CD4-positive, alpha-beta T cell treated with Interleukin-4 for 1 hour (primary cell): ENCODE results near the gene PLCL1.
"Not testable (repeated sequence)": the region's sequence is repeated elsewhere in the genome, so short reads cannot be mapped to it uniquely, and the experiment has no call there.

ENCODE experiments used
- DNase-seq, 2 donors: peaks; one replicate each; pipeline ENCODE4 v3.0.0-alpha.2; 2020 to 2022

The PLCL1 gene

GRCh38 chr2:198008230-198008629, 203.8 kb downstream of the PLCL1 start:
- no peak for DNase-seq

DNA sequence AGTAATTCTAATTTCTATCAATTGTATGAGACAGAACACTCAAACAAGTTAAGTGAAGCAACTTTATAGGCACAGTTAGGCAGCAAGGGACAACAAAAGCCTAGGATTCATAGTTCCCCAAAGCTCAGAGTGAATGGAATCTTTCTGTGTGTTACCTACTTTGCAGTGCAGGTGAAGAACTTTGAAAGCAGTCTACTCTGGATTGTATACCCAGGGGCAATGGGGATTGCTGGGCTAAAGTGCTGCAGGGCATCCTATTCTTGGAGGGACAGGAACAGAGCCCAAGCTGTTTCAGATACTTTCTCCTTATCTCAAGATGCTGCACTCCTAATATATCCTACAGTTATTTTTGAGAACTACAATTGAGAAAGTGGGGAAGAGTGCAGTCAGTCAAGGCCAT, 207.6 kb downstream of the PLCL1 start:
- no peak for DNase-seq

DNA sequence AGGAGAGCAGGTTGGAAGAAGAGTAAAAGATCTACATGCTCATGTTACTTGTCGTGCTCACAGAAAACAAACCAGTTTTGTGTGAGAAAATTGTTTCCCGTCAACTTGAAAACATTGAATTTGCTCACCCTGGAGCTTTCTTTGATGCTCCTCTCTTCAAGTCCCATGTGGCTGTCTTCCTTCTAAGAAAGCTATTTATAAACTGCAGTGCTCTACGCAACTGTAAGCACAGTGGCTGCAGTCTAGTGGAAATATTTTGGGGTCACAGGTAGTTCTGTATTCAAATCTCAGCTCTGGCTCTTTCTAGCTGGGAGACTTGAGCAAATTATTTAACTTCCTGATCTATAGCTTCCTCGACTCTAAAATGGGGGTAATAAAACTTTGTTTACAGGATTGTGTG, 211.8 kb downstream of the PLCL1 start:
- no peak for DNase-seq

GRCh38 chr2:198017068-198017467, 212.7 kb downstream of the PLCL1 start:
- DNase-seq: no peak

DNA sequence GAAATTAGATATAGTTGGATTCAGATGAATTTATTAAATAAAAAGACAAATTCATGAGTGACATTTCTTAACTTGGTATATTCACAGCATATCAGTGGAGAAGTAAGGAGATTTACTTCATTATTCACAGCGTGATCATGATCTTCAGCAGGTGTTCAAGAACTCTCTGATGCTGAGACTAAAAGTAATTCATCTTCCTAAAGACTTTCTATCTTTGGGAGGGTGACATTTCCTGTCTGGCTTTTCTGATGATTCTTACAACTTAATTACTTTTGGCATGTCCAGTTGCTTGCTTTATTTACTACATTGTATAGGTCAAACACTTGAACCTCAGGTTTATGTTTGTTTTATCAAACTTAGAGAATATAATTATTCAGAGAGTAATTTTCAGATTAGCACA, 224.6 kb downstream of the PLCL1 start:
- no peak for DNase-seq

- DNase-seq: not testable (repeated sequence)
These were observed 225.2 kb downstream of the PLCL1 start for GRCh38 chr2:198029576-198029975.

DNA sequence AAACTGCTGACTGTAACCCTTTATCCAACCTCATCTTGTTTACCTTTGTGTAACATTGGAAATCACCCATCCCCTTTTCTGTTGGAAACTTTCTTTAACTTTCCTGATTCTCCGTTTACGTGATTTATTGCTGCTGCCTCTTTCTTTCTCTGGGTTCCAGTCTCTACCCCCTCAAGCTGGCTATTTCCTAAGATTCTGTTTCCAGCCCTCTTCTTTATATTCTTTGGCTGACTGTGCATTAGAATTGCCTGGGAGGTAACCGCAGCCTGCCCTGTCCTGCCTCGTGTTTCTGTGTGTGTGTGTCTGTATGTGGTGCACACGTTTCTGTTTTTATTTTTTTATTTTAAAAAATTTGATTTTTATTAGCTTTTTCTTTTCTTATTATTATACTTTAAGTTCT, 229.2 kb downstream of the PLCL1 start:
- DNase-seq: no peak

DNA sequence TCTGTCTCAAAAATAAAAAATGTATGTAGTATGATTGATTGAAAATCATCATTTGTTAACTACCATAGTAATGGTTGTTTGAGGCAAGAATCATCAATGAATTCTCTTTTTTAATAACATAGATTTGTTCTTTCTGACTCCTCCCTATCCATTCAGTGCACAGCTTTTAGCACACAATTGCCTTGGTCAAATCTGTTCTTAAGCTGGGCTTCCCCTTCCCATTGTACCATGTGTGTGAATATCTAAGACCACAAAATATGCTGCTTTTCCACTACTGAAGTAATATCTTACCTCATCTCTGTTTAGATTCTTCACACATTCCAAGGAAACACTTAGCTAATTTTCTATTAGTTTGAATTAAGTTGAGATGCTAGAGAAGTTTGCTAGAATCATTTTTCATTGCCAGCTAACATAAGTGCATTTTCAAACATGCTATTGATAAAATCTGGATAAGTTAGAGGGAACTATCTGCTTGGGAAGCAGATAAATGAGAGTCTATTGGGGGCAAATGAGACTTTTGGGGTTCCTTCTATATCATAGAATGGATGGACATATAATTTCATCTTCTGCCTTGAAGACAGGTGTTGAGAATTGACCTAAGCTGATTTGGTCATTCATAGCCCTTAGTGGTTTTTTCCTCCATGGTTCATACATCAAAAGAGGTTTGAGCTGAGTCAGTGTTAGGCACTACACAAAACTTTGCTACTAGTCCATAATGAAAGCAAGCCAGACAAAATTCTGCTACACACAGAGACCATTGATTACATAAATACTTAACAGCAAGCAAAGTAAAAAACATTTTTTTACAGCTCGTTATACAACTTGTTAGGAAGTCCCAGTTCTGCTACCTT, 231.9 kb downstream of the PLCL1 start:
- no peak for DNase-seq

DNA sequence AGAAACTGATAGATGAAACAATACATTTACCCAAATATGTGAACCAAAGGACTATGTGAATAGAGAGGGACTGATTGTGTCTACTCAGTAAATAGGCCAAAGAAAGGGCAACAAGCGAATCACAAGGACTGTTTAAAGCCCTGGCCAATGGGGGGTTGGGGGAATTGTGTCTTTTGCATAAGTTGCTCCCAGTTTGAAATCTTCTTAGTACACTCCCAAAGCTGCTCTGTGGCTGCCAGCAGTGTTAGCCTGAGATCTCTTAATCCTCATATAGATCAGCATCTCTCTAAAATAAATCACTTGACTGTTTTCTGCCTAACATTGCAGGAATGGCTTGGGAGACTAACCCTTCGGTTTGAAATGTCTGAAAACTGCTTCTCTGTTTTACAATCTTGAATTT, 236.4 kb downstream of the PLCL1 start:
- no peak for DNase-seq

GRCh38 chr2:198042189-198042588, 237.8 kb downstream of the PLCL1 start:
- peak in 1 of 2 donors; percentile 6 for DNase-seq

DNA sequence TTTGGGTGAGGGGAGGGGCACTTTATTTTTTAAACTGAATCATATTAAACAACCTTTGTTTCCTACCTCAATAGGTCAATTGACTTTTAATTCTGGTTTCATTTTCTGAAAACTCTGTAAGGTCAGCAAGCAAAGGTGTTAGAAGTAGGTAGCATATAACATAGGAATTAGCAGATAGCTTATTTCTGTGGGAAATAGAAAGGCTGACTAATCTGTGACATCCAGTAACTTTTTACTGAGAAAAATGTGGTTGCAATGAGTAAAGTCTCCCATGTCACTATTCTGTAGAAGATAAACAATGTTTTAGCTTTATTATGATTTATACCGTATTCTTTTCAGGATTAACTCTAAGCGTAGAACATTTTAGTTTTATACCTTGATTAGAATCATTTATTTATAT, 240.4 kb downstream of the PLCL1 start:
- no peak for DNase-seq

GRCh38 chr2:198045227-198045626, 240.8 kb downstream of the PLCL1 start:
- no peak for DNase-seq

DNA sequence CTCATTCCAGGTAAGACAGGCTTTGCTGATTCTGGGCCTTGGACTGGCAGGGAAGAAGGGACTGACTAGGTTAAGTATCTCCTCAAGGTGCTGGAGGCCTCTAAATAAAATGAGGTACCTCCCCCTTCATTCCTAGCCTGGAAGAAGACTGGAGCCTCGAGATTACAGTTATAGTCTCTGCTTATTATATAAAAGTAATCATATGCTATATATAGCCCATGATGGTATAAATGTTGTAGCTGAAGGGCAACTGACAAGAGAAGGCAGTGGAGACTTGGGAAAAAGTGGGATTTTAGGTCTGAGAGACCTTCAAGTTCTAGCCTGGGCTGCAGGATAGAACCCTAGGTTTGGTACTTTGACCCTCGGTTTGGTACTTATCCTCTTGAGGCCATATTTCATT, 248.3 kb downstream of the PLCL1 start:
- no peak for DNase-seq

DNA sequence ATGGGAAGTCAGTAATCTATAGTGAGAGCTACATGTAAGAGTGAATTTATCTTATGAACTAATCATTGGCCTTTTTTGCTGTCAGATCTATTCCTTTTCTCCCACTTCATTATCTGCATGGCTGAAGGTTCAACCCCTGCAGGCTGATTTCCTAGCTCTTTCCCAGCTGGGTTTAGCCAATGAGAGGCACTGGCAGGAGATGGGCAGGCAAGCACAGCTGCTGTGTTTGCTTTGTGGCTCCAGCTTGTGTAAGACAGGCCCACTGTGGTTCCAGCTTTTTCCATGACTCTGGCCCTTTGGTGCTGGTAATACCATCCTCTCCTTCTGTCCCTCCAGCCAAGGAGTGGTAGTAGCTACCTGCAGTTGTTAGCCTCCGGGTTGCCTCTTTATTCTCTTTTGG, 248.8 kb downstream of the PLCL1 start:
- no peak for DNase-seq

- DNase-seq: no peak
These were observed 249.4 kb downstream of the PLCL1 start for GRCh38 chr2:198053776-198054175.

- peak; percentile 28 to 43 for DNase-seq
These were observed 249.9 kb downstream of the PLCL1 start for GRCh38 chr2:198054299-198054698.

DNA sequence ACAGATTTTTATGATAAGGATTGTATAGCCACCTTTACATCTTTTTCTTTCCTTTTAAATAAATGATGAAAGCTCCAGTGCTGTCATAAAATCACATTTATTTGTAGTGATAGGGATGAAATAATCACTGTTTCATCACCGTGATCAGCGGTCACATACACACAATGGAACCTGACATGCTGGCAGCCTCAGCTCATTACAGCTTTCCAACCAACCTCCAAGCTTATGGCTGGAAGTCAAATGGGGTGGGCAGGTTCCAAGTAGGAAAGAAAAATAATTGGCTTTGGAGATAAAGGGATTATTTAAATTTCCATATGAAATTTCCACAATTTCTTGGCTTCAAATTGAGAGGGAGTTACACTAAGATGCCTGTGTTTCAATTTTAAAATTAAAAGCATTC, 251.3 kb downstream of the PLCL1 start:
- DNase-seq: no peak

DNA sequence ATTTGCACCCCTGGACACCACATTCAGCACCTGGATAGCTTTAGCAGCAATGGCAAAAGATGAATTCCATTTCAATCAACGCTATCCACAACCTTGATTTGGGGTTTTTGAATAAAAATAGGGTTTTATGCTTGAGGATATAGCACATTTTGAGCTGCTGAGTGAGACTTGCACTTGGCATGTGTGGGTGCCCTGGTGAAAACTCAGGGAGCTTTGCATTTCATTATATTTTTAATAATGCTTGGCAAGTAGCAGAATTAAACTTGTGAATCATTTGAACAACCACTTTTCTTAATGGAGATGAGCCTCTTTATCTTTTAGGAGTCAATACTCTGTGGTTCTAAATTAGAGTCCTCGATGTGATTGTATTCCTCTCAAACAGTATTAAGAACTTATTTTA, 252.4 kb downstream of the PLCL1 start:
- DNase-seq: no peak

DNA sequence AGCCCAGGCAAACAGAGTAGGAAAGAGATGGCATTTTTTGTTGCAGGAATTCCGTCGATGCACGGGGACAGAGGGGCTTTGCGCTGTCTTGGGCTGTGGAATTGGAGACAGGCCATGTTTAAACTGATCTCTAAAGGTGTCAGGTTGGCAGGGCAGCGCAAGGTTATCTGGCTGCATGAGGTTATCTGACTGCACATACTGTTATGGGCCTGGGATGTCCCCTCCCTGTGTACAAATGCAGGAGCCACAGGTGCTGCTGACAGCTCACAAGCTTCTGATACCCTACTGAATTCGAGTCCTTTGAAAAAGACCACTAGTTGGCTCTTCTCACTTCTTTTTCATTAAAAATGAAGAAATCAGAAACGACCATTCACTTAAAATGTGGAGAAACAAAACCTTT, 255.4 kb downstream of the PLCL1 start:
- DNase-seq: no peak

DNA sequence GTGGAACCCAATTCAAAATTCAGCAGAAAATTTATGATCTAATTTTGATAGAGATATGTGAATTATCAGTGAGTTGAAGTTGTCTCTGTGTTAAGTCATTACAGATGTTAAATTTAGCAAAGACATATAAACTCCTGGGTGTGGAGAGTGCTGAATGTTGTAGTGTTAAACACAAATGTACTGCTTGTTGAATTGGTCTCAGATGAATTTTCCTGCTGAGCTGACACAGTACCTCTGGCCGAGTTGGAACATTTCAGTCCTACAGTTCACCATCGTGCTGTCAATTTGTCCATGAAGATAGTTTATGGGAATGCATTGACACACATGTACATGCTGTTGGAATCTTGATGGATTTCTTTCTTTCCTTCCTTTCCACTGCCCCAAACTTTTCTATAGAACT, 255.9 kb downstream of the PLCL1 start:
- no peak for DNase-seq

- DNase-seq: no peak
These were observed 258.4 kb downstream of the PLCL1 start for GRCh38 chr2:198062826-198063225.

GRCh38 chr2:198063242-198063641, 258.8 kb downstream of the PLCL1 start:
- no peak for DNase-seq

GRCh38 chr2:198065322-198065721, 260.9 kb downstream of the PLCL1 start:
- no peak for DNase-seq

DNA sequence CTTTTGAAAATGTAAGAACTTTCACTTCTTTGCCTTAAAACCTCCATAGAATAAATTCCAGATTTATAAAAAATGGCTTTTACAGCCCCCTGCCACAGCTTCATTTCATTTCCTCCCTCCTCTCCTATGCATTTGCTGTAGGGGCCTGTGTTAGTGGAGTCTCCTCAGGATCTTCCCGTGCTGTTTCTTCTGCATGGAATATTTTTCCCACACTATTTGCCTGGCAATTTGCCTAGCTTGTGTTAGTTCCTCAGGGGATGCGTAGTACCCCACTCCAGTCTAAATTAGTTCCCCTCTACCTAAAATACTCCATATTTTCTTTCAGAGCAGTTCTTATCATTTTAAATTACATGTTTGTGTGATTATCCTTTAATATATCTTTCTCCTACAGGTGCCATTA, 262.2 kb downstream of the PLCL1 start:
- no peak for DNase-seq

DNA sequence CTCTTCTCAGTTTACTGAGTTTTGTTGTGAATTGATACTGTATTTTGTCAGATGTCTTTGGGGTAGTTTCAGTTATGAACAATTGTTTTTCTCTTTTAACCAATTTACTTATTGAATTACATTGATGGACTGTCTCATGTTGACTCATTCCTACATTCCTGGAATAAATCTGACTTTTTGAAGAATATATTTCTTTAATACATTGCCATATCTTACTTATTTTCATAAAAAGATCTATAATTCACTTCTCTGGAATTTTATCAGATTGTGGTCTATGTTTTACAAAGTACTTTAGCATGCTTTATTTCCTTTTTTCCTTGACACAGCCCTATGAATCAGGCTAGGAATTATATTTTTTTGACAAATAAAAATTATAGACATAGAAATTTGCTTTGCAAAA, 268.3 kb downstream of the PLCL1 start:
- DNase-seq: no peak
